ENCODE data around the gene SKI.

SKI gene

DNA sequence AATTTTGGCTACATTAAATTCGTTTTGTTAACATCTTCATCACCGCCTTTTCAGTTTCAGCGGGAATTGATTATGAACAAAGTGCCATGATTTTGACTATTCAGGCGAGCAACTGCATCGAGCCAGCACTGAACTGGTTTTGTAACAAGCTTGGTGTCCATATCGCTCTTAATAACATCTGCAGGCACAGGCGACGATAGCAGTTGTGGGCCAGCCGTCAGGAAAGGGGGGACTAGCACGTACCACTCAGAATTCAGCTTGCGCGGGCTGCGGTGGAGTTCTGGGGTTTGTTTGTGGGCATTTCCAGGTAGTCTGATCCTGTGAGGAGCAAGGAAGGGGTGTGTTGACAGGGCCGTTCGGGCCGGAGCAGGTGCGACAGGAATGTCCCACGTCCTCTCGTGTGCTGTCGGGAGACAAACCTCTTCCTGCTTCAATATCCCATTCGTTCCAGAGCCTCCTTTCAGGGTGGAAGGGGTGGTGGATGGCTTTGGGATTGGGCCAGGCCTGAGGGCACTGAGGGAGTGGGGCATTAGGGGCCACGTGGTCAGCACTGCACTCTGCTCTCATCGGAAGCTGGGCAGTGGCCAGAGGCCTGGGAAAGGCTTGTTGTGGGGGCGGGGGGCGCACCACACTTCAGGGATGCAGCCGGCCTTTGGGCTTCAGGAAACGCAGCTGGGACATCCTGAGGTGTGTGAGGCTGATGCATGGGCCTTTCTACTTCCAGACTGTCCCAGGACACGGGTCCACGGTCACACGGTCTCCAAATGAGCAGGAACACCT, 39.1 kb downstream of the SKI start:
- TF ChIP-seq CTCF (conservative IDR thresholded peaks at IDR 0.05; ENCODE audit: low read depth, low read length) = no peak
- no peak for DNase-seq (ENCODE audit: low read depth)
- no peak overlapping the region for H3K4me3 ChIP-seq (ENCODE audit: low read depth, low read length)

DNA sequence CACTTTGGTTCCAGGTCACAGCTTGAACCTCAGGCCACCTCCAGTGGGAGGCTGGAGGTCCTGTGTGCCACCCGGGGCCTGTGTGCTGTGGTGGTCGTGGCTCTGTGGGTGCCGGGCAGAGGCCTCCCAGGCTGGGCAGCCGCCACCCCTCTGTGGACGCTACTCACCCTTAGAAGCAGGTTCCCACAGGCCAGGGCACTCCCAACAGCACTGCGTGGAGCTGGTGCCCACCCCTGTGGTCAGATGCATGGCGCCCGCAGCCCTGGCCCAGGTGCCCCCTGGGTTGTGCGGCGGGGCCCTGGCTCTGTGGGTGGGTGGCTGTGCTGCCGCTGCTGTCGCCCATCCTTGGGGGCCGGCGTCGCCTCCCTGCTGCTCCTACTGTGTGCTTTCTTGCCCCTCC, 39.7 kb downstream of the SKI start:
- TF ChIP-seq CTCF (conservative IDR thresholded peaks at IDR 0.05; ENCODE audit: low read depth, low read length) = no peak
- DNase-seq (ENCODE audit: low read depth) = no peak
- H3K4me3 ChIP-seq (ENCODE audit: low read depth, low read length) = no peak overlapping the region

- H3K4me3 ChIP-seq (ENCODE audit: low read depth, low read length) = no peak overlapping the region
- TF ChIP-seq CTCF (conservative IDR thresholded peaks at IDR 0.05; ENCODE audit: low read depth, low read length) = no peak
- no peak for DNase-seq (ENCODE audit: low read depth)
Measured at GRCh38 chr1:2268285-2269056, 40.4 kb downstream of the SKI start.

- no peak overlapping the region for H3K4me3 ChIP-seq (ENCODE audit: low read depth, low read length)
- DNase-seq (ENCODE audit: low read depth) = no peak
- TF ChIP-seq CTCF (conservative IDR thresholded peaks at IDR 0.05; ENCODE audit: low read depth, low read length) = no peak
Measured at GRCh38 chr1:2269193-2269921, 41.2 kb downstream of the SKI start.

- DNase-seq (ENCODE audit: low read depth) = no peak
- no peak overlapping the region for H3K4me3 ChIP-seq (ENCODE audit: low read depth, low read length)
- TF ChIP-seq CTCF (conservative IDR thresholded peaks at IDR 0.05; ENCODE audit: low read depth, low read length) = no peak
Measured at GRCh38 chr1:2269922-2270259, 41.8 kb downstream of the SKI start.

DNA sequence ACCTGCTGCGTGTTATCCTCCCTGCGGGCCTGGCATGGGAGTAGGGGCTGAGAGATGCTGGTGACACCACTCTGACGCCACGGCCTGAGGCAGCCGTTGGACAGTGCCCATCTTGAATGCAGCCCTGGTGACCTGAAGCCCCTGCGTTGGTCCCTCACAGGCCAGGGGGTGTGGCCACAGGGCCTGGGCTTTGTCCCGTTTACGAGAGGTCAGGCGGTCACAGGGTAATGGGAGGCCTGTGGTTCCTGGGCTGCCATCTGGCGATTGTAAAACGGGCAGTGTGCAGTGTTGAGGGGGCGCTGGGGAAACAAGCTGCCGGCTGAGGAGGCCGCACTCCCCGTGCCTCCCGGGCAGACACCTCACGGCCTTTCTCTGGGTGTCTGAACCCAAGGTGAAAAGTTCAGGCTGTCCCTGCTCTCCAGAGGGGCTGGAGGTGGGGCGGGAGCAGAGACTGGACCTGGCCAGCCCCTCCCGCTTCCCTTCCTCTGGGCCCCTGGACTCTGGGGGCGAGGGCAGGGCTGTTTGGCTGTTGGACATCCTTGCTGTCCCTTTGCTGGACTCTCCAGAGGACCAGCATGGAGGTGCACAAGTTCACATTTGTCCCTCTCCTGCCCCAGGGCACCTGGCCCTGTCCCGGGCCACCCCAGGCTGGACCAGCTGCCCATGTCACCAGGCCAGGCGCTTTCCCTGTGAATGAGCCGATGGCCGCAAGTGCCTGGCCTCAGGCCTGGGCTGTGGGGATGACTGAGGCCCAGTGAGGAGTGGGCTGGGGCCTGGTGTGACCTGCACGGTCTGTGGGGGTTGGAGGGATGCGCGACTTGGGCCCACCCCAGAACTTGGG, 42.4 kb downstream of the SKI start:
- DNase-seq (ENCODE audit: low read depth) = no peak
- no peak for TF ChIP-seq CTCF (conservative IDR thresholded peaks at IDR 0.05; ENCODE audit: low read depth, low read length)
- H3K4me3 ChIP-seq (ENCODE audit: low read depth, low read length) = no peak overlapping the region

Measured in choroid plexus epithelial cell (primary cell).